HG03439 (cell line): ENCODE data around the gene INO80C.

Experiments used
- ATAC-seq: cut with Tn5 transposase; IDR thresholded peaks from one replicate; pipeline ENCODE4 v1.9.1; 2021; ENCODE audit warnings: mild to moderate bottlenecking, moderate library complexity; ENCODE audit not compliant: unreplicated experiment

The INO80C gene

GRCh38 chr18:35513181-35513936 is 15.6 kb upstream of the INO80C start:
- no peak for ATAC-seq

- ATAC-seq = no peak
These were observed 15.0 kb upstream of the INO80C start for GRCh38 chr18:35512761-35513160.

GRCh38 chr18:35511833-35512232 is 14.1 kb upstream of the INO80C start:
- ATAC-seq = peak; percentile 26

GRCh38 chr18:35511428-35511827 is 13.7 kb upstream of the INO80C start:
- ATAC-seq = peak; percentile 63

- no peak for ATAC-seq
These were observed 12.4 kb upstream of the INO80C start for GRCh38 chr18:35510076-35510651.

GRCh38 chr18:35508746-35509338 is 11.1 kb upstream of the INO80C start:
- ATAC-seq = no peak

- ATAC-seq = no peak
These were observed 10.3 kb upstream of the INO80C start for GRCh38 chr18:35508030-35508429.

GRCh38 chr18:35507623-35508022 is 9.9 kb upstream of the INO80C start:
- no peak for ATAC-seq

GRCh38 chr18:35507192-35507591 is 9.4 kb upstream of the INO80C start:
- no peak for ATAC-seq

GRCh38 chr18:35506024-35506712 is 8.4 kb upstream of the INO80C start:
- no peak for ATAC-seq

GRCh38 chr18:35504996-35505395 is 7.2 kb upstream of the INO80C start:
- no peak for ATAC-seq

GRCh38 chr18:35502052-35502451 is 4.3 kb upstream of the INO80C start:
- ATAC-seq = no peak

- no peak for ATAC-seq
These were observed 3.6 kb upstream of the INO80C start for GRCh38 chr18:35501369-35501768.

GRCh38 chr18:35500113-35500512 is 2.4 kb upstream of the INO80C start:
- no peak for ATAC-seq

- peak; percentile 22 for ATAC-seq
These were observed 762 bp downstream of the INO80C start for GRCh38 chr18:35497027-35497369.

GRCh38 chr18:35495536-35496314 is 2.0 kb downstream of the INO80C start:
- ATAC-seq = no peak

- ATAC-seq = no peak
These were observed 3.2 kb downstream of the INO80C start for GRCh38 chr18:35494251-35495220.

- no peak for ATAC-seq
These were observed 6.1 kb downstream of the INO80C start for GRCh38 chr18:35491700-35492077.

- ATAC-seq = no peak
These were observed 6.7 kb downstream of the INO80C start for GRCh38 chr18:35490894-35491699.
